Endometrial microvascular endothelial cells (primary cell): ENCODE data around the gene CCDC51. TPM values are rescaled to one million over a fixed set of nuclear protein-coding genes. Genes with fewer than 3 reads are reported as not detected.

Experiments
- in situ Hi-C: cut with HindIII; loops from 2 replicates; pipeline ENCODE4 v1.10.0; 2017; ENCODE audit warnings: low sequenced_read_pairs, low pct_unique_long_range_greater_than_20kb; ENCODE audit errors: inconsistent ontology term
- total RNA-seq: library from RNA; depleted of rRNA; stranded (reverse); fragments of >200 nt; gene quantifications from one replicate; pipeline ENCODE4 v1.2.3, GENCODE V29; 2015; ENCODE audit errors: inconsistent ontology term

The CCDC51 gene
- total RNA-seq, 1 donor from 2014 or later = 20.8 TPM

DNA sequence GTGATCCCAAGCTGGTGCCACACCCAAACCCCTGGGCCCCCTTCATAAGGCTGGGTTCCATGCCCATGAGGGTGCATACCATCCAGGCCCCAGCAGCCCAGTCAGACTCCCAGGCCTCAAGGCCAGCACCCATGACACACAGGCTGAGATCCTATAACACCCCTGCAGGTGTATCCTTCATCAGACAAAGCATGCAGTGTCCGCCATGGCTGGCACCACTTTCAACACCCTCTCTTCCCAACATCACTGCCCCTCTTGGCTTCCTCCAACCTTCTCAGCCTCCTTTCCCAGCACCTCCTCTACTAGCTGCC lies 3.5 kb downstream of the CCDC51 start:
- in situ Hi-C loops = no loop called here

DNA sequence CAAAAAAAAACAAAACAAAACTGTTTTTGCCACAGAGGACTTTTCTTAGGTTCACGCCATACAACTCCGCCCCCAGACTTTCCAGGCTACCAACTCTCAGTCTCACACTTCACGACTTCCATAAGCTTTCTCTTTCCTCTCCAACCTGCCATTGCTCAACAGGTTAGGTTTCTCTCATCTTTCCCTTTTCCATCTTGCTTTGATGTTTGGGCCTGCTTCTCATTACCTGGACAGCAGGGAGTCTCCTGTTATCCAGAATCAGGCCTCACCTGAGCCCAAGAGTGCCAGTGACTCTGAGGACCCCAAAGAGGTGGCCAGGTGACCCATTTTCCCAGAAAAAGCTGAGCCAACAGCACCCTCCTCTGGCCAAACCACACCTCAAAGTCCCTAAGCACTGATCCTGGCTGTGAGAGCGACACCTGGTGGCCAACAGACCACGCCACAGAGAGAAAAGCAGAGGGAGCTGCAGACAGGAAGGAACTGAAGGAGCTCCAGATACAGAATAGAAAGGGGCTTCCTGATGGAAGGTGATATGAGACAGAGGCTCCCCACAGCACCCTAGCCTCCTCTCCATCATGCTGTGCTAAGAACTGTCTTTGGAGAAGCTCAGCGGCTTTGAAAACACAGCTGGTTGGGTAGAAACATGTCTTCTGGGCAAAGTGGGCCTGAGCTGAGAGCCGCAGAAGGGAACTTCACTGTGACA lies 4.0 kb downstream of the CCDC51 start:
- in situ Hi-C loops = no loop called here

DNA sequence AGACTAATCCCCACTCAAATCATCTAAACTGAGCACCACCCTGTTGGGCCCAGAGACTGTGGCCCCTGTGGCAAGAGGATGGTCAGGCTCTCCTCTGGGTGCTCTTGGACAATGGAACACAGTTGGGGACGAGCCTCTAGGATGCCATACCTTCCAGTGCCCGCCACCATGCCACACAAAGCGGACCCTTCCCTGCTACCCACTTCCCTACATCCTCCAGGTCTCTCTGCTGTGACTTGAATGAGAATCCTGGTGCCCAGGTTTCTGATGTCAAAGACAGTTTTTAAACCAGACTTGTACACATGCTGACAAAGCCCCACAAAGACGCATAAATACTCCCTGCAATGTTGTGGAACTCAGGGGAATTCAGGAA lies 4.7 kb downstream of the CCDC51 start:
- in situ Hi-C loops = no loop called here

DNA sequence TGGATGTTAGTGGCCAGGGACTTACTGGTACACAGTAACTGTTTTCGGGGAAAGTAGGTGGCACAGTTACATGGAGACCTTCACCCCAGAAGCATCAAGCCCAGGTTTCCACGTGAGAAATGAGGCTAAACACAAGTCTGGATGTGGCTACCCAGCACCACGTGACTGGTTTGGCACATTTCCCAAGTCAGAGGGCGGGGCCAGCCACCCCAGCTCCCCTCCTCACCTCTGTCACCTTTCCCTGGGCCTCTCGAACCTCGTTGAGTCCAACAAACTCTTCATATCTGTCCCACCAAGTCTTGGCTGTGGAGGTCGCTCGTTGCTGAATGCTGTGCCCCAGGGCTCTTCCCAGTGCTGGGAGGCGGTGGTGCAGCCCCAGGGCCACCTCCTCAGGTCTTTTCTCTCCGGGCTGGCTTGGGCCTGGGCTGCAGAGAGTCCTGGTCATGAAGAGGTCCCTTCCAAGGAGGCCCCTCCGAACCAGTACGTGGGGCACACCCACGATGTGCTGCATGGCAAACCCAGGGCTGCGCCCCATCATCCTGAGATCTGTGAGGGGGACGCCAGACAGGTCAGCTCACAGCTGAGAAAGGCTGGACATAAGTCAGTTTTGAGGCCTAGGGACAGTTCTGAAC lies 5.2 kb downstream of the CCDC51 start:
- in situ Hi-C loops = no loop called here

DNA sequence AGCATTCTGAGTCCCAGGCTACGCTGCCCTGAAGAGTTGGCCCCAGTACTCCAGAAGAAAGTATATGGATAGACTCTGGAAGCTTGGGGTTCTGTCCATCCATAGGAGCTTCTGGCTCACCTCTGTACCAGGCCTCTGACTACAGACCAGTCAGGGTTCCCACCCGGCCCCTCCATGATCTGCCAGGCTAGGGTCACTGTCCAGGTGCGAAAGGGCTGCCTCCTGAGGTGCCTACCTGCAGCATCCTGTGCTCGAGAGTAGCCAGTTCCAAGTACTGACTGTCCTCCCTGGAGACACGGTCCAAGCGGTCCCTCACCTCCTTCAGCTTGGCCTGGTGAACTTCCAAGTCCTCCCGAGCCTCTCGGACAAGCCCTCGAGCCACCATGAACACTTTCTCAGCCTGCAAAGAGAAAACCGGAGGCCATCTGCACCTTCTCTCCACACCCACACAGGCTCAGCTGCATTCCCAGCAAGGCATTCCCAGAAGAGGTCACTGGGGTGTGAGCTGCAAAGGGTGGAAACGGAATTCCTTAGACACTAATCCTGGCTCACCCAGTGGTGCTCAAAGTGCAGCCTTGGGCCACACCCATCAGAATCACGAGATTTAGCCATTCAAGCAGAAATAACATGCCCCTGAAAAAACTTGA lies 6.3 kb downstream of the CCDC51 start:
- in situ Hi-C loops = no loop called here

DNA sequence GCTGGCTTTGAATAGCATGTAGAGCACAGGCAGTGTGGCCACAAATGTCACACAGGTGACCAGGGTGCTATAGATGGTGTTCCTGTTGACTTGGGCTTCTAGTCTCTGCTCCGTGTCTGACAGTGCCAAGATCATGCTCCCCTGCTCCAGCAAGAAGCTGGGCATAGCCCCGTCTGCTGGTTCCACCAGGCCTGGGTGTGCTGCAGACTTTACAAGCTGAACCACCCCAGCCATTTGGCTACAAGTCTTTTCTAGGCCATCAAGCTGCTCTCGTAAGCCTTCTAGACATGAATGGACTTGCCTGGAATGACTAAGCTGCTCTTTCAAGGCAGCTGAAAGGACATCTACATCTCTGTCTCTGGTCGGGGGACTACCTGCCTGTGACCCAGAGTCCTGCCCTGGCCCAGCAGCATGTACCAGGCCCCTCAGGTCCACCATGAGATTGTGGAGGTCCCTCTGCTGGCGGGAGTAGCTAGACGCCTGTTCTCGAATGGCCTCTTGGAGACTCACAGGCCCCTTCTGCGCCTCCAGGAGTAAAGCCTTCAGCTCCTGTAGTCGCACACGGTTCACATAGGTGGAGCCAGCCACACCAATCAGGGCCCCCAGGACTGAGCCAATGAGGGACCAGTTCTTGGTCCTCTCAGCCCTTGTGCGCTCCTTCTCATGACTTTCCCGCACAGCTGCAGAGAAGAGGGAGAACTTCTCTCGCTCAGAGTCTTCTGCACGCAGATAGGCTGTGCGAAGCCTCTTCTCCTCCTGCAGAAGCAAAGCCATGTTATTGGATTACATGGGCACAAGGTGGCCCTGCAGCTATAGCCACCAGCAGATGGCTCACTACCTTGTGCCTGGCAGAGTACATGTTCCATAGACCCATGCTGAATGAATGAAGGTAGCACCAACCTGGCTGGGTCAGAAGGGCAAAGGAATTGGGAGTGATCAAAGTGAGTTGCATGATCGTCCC lies 7.2 kb downstream of the CCDC51 start:
- in situ Hi-C loops = no loop called here

DNA sequence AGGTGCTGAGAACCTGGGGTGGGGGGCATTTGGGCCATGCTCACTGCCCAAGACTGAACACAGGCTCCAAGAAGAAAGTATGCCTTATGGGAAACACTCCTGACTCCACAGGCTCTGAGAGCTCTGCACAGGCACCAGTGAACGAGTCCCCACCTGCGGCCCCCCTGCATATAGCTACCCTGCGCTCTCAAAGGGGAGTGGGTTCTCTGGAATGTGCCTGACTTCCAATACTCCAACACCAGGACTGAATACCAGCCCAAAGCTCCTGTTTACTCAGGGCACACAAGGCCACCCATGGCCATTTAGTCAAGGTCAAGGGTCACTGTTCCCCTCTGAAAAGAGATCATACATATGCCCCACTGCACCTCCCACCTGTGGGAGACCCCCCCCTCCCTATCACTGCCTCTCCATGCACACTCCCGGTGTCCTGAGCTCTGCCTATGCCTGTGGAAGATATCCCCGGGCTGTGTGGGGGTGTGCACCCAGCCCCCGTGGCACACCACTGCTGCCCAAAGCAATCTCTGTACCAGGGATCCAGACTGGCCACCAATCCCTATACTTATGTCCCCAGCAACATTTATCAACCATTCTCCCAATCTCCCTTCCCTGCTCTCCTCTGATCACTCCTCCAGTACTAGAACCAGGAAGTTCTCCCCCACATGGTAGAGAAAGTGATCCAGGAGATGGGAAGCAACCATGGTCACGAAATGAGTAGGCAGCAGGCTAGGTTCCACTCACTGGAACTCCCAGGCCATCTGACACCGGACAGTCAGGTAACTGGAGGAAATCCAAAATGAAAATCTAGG lies 8.5 kb downstream of the CCDC51 start:
- in situ Hi-C loops = no loop called here

DNA sequence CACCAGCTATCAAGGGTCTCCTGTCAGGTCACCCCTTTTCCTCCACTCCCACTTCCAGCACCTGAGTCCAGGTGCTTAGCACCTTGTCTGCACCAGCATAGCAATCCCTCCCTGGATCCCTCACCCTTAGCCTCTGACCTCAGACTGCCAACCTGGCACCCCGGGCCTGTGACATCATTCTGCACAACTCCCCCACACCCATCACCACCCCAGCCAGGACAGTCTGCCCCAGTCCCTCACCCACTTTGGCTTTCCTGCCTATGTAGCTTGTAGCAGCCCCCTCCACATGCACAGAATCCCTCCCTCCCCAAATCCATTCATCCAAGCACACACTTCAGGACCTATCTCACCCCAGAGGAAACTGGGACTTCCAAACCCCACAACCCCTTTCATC lies 9.2 kb downstream of the CCDC51 start:
- in situ Hi-C loops = no loop called here

DNA sequence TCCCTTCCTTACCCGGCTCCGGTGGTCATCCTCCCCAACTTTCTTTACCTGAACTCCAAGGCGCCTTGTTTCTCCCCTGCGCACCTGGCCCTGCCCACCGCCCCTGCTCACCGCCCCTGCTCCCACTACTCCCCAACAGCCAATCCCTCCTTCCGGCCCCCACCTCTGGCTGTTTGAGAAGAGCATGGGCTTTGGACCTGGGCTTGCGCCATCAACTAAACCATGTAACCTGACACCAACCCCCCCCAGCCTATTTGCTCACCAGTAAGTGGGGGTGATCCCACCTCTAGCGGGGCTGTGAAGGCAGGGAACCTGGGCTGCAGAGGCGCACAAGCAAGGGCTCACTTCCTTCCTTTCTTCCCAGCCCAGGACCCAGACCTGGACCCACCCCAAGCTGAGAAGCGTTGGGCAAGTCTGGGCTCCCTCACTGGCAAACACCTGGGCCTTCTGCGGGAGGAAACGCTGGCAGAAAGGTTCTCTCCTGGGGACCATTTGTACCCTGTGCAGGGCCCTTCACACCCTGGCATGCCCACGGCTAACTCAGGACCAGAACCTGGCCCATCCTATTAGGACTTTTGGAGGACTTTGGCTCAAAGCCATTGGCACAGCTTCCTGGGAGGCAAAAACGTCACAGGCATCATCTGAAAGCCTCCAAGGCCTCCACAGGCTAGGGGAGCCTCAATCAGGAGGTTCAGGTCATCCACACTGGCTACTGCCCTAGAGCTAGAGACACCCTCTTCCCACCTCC lies 9.8 kb downstream of the CCDC51 start, which contains the start of gene PLXNB1:
PLXNB1 (minus strand) TSS at position 127 of the 748 bp plus-strand sequence. CDS start 5,475 bp downstream, outside the sequence.
- in situ Hi-C loops = no loop called here

DNA sequence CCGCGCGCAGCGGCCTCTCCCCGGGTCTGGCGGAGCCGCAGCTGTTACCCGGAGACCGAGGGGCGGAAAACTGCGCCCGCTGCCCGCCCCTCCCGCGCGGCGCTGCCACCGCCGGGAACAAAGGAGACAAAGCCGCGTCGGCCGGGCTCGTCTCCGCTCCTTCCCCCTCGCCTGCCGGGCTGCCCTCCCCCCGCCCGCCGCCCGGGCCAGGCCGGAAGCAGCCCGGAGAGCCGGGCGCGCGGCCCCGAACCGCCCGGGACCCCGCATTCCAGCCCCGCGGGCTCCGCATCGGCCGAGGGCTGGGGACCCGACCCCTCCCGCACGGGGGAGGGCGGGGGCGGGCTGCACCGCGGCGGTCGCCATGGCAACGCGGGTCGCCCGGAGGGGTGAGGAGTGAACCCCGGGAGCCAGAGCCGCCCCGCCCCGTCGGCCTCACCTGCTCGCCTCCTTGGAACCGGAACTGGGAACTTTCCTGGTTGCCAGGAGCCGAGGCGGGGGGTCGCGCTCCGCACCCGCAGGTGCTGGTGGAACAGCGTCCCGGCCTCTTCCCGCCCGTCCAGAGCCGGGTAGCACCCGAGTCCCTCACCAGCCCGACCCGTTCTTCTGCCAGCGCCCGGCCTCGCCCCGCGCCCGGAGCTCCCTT lies 10.5 kb downstream of the CCDC51 start:
- in situ Hi-C loops = no loop called here

DNA sequence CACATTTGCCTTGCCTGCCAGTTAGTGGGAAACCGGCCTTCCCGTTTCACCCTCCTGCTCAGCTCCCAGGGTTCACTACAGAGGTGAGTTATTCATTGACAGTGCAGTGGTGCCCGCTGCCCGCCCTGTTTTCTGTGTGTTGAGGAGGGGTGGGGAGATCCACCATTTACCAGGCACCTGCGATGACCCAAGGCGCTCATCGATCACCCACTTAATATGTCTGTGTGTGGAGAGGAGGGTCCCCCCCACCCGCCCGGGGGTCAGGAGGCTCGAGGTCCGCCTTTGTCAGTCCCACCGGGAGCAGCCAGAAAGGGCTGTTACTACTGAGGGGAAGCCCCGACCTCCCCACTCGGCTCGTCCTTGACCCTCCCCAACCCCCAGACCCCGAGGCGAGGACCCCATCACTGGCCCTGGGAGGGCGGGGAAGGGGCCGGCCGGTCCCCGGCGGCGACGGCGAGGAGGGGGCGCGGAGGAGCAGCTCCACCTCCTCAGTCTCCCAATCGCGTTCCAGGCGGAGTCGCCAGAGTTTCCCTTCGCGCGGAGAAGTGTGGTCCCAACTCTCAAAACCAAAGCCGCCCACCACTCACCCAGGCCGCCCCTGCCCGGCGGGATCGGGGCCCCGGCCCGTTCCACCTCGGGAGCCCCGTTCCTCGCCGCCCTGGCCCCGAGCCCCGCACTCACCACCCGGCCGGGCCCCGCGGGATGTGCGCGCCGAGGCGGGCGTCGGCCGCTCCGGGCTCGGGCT lies 11.2 kb downstream of the CCDC51 start:
- in situ Hi-C loops = no loop called here

DNA sequence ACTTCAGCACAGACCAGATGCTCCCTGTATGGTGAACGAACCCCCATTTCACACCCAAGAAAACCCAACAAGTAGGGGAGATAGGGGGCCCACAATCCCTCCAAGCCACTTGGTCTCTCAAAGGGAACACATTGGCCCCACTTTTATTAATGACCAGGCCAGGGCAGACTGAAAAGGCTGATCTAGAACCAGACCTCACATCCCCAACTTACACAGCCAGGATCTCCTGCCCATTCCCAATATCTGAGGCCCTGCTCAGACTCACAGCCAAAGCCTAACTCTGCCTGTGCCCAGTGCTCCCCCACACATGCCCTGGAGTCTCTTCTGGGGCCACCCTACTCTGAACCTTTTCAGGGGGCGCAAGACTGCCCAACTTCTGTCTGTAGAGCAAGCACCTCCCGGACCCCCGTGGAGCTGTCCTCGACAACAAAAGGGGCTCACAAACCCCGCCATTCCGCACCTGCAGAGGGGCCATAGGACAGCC lies 11.8 kb downstream of the CCDC51 start:
- in situ Hi-C loops = no loop called here

DNA sequence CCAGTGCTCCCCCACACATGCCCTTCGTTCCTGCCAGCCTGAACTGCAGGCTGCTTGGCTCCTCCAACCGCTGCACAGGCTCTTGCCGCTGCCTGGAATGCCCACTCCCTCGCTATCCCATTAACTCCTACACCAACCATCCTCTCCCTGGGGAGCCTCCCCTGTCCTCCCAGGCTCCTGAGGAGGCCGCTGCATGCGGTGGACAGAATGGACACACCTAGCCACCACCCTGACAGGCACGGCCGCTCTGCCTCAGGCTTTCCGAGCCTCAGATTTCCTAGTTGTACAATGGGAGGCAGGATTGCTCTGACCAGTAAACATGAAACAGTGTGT lies 12.3 kb downstream of the CCDC51 start:
- in situ Hi-C loops = no loop called here

DNA sequence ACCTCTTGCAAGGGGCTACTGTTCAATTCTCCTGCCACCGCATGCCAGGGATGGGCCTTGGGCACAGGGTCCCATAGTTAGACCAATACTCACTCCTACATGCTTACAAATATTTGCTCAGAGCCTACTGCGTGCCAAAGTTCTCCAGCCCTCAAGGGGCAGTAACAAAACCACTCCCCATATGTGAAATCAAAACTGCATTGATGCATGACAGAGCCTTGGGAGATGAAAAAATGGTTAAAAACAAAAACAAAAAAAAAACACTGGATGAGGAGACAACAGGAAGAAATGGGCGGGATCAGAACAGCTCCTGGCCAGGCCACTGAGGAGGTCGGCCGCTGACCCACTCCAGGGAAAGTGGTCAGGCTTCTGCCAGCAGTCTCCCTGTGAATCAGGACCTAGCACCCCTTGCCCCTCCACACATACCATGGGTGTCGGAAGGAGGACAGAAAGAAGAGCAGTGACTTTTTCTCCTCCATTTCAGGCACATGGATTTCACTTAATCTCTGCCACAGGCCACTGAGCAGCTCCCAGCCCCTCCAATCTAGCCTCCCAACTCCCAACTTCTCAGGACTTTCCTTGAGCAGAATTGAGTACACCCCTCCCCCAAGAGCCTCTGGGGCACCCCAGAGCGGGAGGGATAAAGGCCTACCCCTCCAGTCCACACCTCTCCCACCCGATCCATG lies 12.8 kb downstream of the CCDC51 start:
- in situ Hi-C loops = no loop called here

DNA sequence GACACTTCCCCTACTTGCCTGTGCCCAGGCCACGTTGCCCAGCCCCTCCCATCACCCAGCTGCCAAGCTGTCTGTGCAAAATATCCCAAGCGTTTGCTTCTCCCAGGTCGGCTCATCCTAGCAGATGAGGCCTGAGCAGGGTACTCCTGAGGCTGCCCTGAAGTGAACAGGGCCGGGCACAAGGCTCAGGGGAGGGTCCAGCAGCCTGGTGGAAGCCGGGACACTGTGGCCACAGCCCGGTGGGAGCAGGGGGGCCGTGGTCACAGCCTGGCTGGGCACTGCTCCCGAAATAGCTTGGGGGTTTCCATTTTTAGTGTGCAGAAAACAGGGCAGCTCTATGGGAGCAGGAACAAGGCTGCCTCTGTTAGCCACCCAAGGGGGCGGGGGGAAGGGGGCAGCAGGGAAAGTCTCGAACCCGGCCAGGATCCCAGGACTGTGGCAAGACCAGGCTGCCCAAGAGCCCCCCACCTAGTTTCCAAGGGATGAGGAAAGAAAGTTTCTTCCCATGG lies 13.5 kb downstream of the CCDC51 start:
- in situ Hi-C loops = no loop called here

DNA sequence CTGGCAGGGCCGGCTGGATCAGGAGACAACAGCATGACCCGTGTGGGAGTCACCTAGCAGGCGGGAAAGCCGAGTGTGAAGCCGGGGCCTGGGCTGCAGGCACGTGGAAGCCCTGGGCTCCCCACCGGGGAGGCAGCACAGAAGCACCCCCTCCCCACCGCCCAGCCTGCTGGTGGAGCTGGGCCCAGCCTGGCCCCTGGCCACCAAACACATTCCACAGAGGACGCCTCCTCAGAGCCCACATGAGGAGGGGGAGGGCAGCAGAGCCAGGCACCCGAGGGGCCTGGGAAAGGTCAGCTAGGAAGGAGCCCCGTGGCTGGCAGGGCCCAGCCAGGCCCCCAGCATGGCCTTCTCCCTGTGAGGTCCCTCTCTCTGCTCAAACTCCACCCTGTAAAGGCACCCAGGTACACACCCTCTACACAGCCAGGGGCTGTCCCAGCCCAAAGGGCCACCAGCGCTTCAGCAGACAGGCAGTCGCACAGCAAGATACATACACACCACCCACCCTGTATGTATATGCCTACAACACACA lies 14.6 kb downstream of the CCDC51 start:
- in situ Hi-C loops = no loop called here
